ACC112 (cell line): ENCODE data around the gene ANGPTL2.

Source experiments
- H2AFZ ChIP-seq: fragments of 200-600 bp; sonication (generic); one replicate; pipeline ENCODE4 v1.6.0; 2017; ENCODE audit warnings: antibody characterized with exemption, low read length; ENCODE audit not compliant: unreplicated experiment
- H3K27ac ChIP-seq: fragments of 200-600 bp; sonication (generic); 2 replicates; pipeline ENCODE4 v1.5.1; 2014; ENCODE audit warnings: low read depth, mild to moderate bottlenecking, antibody characterized with exemption, low read length, moderate library complexity
- H3K27me3 ChIP-seq: fragments of 200-600 bp; sonication (generic); 2 replicates; pipeline ENCODE4 v1.6.1; 2014; ENCODE audit warnings: mild to moderate bottlenecking, antibody characterized with exemption, low read length, moderate library complexity, mixed read lengths; ENCODE audit not compliant: insufficient read depth
- H3K36me3 ChIP-seq: fragments of 200-600 bp; sonication (generic); 2 replicates; pipeline ENCODE4 v1.6.1; 2016; ENCODE audit warnings: mild to moderate bottlenecking, antibody characterized with exemption, low read length, moderate library complexity, mixed read lengths; ENCODE audit not compliant: insufficient read depth
- H3K4me1 ChIP-seq: fragments of 200-600 bp; sonication (generic); one replicate; pipeline ENCODE4 v1.6.1; 2016; ENCODE audit warnings: low read length, mixed read lengths; ENCODE audit not compliant: insufficient read depth, unreplicated experiment, control insufficient read depth
- H3K4me3 ChIP-seq: fragments of 200-600 bp; sonication (generic); 2 replicates; pipeline ENCODE4 v1.5.1; 2014; ENCODE audit warnings: mild to moderate bottlenecking, low read depth, low read length
- H3K79me2 ChIP-seq: fragments of 200-600 bp; sonication (generic); one replicate; pipeline ENCODE4 v1.6.0; 2016; ENCODE audit warnings: low read length; ENCODE audit not compliant: control insufficient read depth, unreplicated experiment, insufficient read depth

ANGPTL2 gene

GRCh38 chr9:127058011-127058644, 64.3 kb downstream of the ANGPTL2 start:
- no peak overlapping the region for H3K27ac ChIP-seq
- H3K4me1 ChIP-seq, result peaks cover 10% of the 10 kb centered on the region
- no peak overlapping the region for H2AFZ ChIP-seq
- H3K27me3 ChIP-seq, result no peaks in the 10 kb centered on the region
- H3K79me2 ChIP-seq, result no peaks in the 10 kb centered on the region
- H3K36me3 ChIP-seq, result no peaks in the 10 kb centered on the region
- no peak overlapping the region for H3K4me3 ChIP-seq

- peaks cover 10% of the 10 kb centered on the region for H3K4me1 ChIP-seq
- no peaks in the 10 kb centered on the region for H3K27me3 ChIP-seq
- no peak overlapping the region for H3K4me3 ChIP-seq
- no peak overlapping the region for H3K27ac ChIP-seq
- H3K36me3 ChIP-seq, result no peaks in the 10 kb centered on the region
- no peaks in the 10 kb centered on the region for H3K79me2 ChIP-seq
- H2AFZ ChIP-seq, result no peak overlapping the region
Observed at GRCh38 chr9:127056446-127056845, 66.0 kb downstream of the ANGPTL2 start.

DNA sequence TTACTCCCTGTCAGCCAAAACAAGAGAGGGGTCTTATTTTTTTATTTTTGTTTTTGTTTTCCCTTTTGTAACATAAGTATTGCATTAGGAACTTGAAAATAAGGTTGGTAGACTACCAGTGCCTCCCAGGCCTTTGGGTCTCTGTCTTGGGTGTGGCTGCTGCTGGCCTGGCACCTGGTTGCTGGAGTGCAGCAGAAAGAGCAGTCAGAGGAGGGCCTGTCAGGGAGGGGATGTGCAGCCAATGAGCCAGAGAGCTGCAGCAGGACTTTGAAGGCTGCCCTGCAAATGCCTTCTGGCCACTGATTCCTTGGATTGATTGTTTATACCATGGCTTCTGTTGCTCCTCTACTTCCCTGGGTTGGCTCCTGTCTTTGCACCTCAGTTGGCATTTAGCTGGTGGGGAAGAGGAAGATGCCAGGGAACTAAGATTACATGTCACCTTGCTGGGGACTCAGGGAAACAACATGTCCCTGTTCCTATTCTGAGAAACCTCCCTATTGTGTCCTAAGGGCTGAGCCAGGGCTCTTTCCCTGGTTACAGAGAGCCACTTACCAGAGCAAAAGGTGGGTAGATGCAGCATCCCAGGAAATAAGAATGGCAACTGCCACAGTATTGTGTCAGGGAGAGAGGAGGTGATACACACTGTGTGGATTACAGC, 66.6 kb downstream of the ANGPTL2 start:
- H3K79me2 ChIP-seq, result no peaks in the 10 kb centered on the region
- H2AFZ ChIP-seq, result no peak overlapping the region
- no peak overlapping the region for H3K27ac ChIP-seq

GRCh38 chr9:127053960-127054359, 68.5 kb downstream of the ANGPTL2 start:
- H3K79me2 ChIP-seq, result no peaks in the 10 kb centered on the region
- H3K27me3 ChIP-seq, result no peaks in the 10 kb centered on the region
- H3K4me1 ChIP-seq, result peaks cover 19% of the 10 kb centered on the region
- H3K36me3 ChIP-seq, result no peaks in the 10 kb centered on the region
- H3K27ac ChIP-seq, result no peak overlapping the region
- H3K4me3 ChIP-seq, result no peak overlapping the region
- H2AFZ ChIP-seq, result no peak overlapping the region

More for the DNA sequence above, 66.6 kb downstream of the ANGPTL2 start:
- H3K4me1 ChIP-seq, result peaks cover 10% of the 10 kb centered on the region
- H3K36me3 ChIP-seq, result no peaks in the 10 kb centered on the region
- H3K4me3 ChIP-seq, result no peak overlapping the region
- H3K27me3 ChIP-seq, result no peaks in the 10 kb centered on the region

- Histone ChIP-seq H3K27ac (no peak overlapping the region), H3K79me2 (no peaks in the 10 kb centered on the region), H2AFZ (no peak overlapping the region), H3K27me3 (no peaks in the 10 kb centered on the region), H3K36me3 (no peaks in the 10 kb centered on the region), H3K4me1 (peaks cover 18% of the 10 kb centered on the region), H3K4me3 (no peak overlapping the region)
Observed at GRCh38 chr9:127053057-127053821, 69.2 kb downstream of the ANGPTL2 start.

DNA sequence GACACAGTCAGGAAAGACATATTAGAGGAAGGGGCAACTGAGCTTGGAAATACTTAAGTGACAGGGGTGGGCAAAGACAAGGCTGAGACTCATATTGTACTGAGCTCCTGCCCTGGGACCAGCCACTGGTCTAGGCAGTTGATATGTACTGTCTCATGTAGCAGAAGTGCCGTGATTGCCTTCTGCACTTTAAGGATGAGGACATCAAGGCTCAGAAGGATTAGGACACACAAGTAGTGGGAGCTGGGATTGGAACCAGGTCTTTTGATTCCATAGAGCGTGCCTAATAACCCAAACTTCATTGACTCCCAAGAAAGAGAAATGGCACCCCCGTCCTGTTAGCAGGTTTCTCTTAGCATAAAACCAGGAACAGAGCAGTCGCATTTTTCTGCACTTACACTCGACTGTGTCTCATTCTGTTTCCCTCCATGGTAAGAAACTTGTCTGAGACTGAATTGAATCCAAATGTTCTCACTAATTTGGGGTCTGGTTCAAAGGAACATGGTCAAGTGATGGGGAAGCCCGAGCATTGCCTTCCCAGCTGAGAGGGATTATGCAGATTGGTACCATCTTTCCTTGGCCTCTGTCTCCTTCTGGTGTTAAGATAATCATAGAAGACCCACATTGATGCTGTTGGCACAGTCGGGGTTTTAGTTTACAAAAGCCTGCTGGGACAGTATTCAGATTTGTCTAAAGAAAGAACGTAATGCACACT, 70.4 kb downstream of the ANGPTL2 start:
- Histone ChIP-seq H3K36me3 (no peaks in the 10 kb centered on the region), H3K79me2 (no peaks in the 10 kb centered on the region), H3K4me3 (no peak overlapping the region), H3K4me1 (peaks cover 20% of the 10 kb centered on the region), H2AFZ (no peak overlapping the region), H3K27me3 (no peaks in the 10 kb centered on the region), H3K27ac (no peak overlapping the region)

DNA sequence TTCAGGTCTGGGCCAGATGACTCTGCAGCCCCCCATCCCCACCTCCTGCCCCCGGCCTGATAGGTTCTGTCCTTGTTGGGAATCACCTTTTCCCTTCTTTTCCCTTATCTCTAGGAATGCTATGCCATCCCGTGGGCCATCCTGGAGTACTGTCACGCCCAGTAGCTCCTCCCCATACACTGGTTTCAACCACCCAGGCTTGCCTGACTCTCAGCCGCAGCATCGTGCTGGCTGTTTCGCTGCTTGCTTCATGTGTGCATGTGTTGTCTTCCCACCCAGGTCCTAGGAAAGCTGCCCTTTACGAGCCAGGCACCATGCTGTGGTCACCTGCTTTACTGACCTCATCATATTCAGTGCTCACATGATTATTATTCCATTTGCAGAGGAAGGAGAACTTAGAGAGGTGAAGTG, 71.8 kb downstream of the ANGPTL2 start:
- no peaks in the 10 kb centered on the region for H3K36me3 ChIP-seq
- H3K4me3 ChIP-seq, result no peak overlapping the region
- H3K4me1 ChIP-seq, result peaks cover 20% of the 10 kb centered on the region
- H3K27ac ChIP-seq, result no peak overlapping the region
- H2AFZ ChIP-seq, result no peak overlapping the region
- no peaks in the 10 kb centered on the region for H3K79me2 ChIP-seq
- H3K27me3 ChIP-seq, result no peaks in the 10 kb centered on the region

- H3K4me3 ChIP-seq, result no peak overlapping the region
- H3K79me2 ChIP-seq, result no peaks in the 10 kb centered on the region
- H2AFZ ChIP-seq, result no peak overlapping the region
- H3K4me1 ChIP-seq, result peaks cover 20% of the 10 kb centered on the region
- no peaks in the 10 kb centered on the region for H3K27me3 ChIP-seq
- H3K36me3 ChIP-seq, result no peaks in the 10 kb centered on the region
- no peak overlapping the region for H3K27ac ChIP-seq
Observed at GRCh38 chr9:127050152-127050551, 72.3 kb downstream of the ANGPTL2 start.

DNA sequence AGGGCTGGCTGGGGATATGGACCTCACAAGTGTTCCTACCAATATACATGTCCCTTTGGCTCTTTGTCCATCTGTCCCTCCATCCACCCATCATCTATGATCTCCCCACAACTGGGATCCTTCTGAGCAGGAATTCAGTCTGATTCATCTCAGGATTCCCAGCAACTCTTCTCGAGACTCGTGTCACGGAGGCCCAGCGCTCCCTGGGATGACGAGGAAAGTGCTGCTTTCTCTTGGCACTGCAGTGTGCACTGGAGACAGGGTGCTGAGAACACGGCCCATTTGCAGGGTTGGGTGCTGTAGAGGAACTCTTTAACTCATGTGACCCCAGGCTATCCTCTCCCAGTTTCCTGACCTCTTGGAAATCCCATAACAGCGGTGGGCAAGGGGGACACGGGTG, 72.9 kb downstream of the ANGPTL2 start:
- Histone ChIP-seq H3K4me1 (peaks cover 20% of the 10 kb centered on the region), H3K27me3 (no peaks in the 10 kb centered on the region), H3K79me2 (no peaks in the 10 kb centered on the region), H3K4me3 (no peak overlapping the region; the same call in 1 of the 2 replicates), H3K36me3 (no peaks in the 10 kb centered on the region), H3K27ac (peak overlapping the region; percentile 63), H2AFZ (peak overlapping the region; percentile 48)

- H2AFZ ChIP-seq, result peak overlapping the region; percentile 48
- H3K27me3 ChIP-seq, result no peaks in the 10 kb centered on the region
- H3K36me3 ChIP-seq, result no peaks in the 10 kb centered on the region
- H3K79me2 ChIP-seq, result no peaks in the 10 kb centered on the region
- peak overlapping the region; percentile 63 for H3K27ac ChIP-seq
- H3K4me1 ChIP-seq, result peaks cover 20% of the 10 kb centered on the region
- H3K4me3 ChIP-seq, result peak overlapping the region; percentile 40
Observed at GRCh38 chr9:127049044-127049443, 73.4 kb downstream of the ANGPTL2 start.
